ENCODE results near the gene TGIF1.
A peak's percentile ranks its signal among the peaks of the same experiment; 100 is the strongest.

Gene TGIF1

DNA sequence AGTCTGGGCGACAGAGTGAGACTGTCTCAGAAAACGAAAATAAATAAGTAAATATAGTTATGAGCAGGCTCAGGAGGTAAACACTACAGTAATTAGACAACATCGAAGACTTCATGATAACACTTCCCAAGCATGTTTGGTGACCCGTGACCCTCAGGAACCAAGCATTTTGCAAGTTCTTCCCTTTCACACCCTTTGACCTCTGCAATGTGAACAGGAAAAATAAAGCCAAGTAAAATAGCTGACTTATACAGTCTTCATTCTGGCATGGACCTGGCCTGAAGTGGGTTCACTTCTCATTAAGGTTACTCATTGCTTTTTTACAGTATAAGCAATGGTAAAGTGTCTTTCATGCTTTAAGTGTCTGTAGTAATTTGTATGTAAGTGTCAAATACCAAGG, 15.3 kb upstream of the TGIF1 start:
- no peak for DNase-seq (ENCODE audit: low read depth, low spot score)

DNA sequence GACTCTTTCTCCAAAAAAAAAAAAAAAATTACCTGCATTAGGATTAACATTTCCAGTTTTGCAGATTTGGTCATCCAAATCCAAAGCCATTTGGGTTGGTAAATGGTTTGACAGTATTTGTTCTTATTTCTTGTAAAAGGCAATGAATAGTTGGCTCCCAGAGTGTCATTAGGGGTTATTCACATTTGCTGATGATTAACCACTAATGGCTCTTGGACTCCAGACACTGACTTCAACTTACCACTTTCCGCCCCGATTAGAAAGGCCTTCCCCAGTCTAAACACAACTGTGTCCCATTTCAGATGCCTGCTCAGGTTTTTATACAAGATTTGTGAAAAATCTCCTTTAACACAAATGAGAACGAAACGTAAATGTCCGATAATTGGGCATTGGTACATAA, 9.6 kb upstream of the TGIF1 start:
- DNase-seq (ENCODE audit: low read depth, low spot score): no peak

DNA sequence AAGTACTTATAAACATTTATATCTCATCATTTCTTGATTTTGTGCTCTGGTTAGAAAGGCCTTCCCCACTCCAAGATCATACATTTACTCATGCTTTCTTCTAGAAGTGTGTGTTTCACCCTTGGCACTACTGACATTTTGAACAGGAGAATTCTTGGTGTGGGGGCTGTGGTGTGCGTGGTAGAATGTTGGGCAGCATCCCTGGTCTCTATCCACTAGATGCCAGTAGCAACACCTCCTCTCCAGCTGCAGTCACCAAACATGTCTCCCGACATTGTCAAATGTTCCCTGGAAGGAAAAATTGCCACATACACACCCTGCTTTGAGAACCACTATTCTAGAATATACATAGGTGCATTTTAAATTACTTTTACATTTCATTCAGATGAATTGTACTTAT, 8.7 kb upstream of the TGIF1 start:
- no peak for DNase-seq (ENCODE audit: low read depth, low spot score)

DNA sequence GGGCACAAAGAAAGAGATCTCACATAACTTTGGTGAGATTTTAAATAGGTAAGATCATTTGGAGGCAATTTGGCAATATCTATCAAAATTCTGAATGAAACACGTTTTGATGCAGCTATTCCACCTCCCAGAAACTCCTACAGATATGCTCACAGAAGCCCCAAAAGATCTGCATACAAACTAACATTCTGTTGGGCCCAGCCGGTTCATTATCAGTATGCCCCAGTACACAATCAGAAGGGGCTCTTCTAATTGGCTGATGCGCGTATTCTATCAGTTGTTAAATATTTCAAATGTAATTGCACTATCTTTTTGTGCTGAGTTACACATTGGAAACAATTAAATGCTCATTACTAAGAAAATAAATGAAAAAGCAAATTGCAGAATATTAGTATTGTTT, 7.1 kb upstream of the TGIF1 start:
- DNase-seq (ENCODE audit: low read depth, low spot score): no peak

DNA sequence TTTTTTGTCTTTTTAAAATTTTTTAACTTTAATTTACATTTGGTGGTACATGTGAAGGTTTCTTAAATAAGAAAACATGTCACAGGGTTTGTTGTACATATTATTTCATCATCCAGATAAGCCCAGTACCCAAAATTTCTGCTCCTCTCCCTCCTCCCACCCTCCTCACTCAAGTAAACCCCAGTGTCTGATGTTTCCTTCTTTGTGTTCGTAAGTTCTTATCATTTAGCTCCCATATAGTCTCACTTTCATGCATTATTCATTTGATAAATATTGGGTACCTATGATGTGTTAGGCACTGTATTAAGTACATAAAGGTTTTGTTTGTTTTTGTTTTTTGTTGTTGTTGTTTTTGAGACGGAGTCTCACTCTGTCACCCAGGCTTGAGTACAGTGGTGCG, 5.7 kb upstream of the TGIF1 start:
- DNase-seq (ENCODE audit: low read depth, low spot score): no peak

DNA sequence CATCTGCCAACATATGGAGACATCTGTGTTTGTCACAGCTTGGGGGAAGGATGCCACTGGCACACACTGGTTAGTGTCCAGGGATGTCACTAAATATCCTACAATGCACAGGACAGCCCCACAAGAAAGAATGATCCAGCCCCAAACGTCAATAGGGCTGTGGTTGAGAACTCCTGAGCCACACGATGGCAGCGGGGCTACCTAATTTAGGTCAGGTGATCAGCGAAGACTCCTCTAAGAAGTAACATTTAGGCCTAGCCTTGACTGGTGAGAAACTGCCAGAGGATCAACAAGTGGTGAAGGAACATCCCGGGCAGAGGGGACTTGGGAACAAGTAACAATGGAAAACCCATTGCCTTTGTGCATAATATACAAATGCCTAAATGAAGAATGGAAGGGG, 5.0 kb upstream of the TGIF1 start:
- DNase-seq (ENCODE audit: low read depth, low spot score): no peak

DNA sequence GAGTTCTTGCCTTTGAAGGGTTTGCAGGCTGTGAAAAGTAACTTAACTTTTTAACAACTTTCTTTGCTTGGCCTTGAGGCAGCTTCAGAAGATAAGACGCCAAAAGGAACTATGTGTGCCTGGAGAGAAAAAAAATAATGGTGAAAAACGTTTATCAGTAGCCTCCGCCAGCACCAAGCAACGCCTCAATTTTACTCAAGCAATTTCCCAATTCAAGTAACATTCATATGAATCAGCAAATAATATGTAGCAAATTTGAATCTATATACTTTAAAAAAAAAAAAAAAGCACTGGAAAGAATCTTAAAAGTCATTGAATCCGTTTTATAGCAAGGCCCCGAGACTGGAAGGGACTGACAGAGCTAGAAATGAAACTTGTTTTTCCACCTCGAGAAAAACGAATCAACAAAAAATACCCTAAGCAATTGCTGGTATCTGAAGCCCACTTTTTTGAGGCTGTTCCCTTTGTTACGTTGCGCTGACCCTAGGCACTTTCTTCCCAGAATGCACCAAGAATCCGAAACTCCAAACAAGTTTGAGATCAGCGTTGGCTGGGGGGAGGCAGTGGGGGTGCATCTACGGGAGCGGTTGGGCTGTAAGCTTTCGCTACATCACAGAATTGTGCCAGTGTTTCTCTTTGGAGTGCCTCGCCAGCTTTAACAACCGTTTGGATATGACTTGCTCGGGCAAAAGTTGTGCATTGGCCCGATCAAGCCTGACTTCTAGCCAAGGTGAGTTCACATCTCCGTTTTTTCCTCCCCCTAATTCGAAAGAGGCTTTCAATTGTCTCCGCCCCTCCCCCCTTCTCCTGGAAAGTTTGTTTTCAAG, 2.7 kb upstream of the TGIF1 start:
- no peak for DNase-seq (ENCODE audit: low read depth, low spot score)

DNA sequence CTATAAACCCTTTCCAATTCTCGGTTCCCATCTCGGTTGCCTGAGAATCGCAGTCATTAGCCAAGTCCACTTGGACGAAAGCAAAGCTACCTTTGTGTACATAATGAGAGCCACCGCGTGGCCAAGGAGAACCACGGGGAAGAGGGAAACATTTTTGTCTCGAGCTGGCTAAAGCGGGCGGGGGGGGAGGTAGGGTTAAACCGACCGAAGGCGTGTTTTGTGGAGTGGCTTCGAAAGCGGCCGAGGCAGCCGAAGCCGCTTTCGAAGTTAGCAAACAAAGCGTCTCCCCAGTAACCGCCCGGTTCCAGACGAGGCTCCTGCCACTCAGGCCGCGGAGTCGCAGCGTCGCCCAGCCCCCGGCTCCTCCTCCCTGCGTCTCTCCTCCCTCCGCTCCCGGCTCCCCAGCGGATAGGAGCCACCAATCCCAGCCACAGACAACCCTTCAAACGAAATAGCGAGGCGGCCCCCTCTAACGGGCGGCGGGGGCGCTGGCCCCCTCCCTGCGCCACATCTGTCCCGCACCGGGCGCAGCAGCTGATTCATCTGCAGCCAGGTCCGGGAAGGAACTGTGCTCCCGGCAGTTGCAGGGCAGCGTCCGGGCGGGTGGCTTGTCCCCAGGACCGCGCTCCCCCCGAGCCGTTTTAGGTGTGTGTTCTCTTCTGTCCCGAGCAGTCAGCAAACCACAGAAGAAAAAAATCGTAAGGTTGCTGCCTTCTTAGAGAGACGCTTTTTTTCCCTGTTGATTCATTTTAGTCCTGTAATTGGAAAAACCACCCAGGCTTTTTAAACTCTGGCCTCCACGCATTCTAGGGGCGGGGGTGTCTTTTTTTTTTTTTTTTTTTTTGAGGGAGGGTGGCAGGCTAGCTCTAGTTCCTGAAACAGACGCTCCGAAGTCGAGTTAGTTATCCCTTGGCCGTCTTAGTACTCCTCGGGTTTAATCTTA, 1.8 kb upstream of the TGIF1 start:
- DNase-seq (ENCODE audit: low read depth, low spot score): peak; percentile 83

DNA sequence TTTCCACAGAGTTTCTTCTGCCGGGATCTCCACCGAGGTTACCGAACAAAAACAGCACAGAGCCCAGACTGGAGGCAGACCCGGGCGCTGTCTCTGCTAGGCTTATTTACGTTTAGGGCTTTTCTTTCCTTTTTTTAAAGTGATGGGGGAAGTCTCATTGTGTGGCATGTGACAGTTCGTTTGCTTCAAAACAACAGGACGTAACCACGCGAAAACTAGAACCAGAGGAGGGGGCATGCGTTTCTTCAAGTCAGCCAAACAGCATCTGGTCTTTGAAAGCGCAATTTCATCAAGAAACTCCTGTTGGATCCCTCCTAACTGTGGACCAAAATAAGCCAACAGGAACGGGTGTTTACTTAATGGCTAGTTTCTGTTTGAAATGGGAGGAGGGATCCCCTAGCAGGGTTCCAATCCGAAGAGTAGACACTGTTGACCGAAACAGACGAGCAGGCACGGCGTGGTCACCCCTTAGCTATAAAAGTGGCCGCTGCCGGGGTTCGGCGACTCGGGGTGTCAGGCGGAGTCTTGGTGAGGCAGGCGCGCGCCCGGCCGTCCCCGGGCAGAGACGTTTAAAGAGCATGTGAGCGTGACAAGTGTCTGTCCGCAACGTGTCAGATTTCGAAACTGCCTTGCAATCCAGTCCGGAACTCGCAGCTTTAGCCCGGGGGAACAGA, 997 bp upstream of the TGIF1 start:
- DNase-seq (ENCODE audit: low read depth, low spot score): no peak

DNA sequence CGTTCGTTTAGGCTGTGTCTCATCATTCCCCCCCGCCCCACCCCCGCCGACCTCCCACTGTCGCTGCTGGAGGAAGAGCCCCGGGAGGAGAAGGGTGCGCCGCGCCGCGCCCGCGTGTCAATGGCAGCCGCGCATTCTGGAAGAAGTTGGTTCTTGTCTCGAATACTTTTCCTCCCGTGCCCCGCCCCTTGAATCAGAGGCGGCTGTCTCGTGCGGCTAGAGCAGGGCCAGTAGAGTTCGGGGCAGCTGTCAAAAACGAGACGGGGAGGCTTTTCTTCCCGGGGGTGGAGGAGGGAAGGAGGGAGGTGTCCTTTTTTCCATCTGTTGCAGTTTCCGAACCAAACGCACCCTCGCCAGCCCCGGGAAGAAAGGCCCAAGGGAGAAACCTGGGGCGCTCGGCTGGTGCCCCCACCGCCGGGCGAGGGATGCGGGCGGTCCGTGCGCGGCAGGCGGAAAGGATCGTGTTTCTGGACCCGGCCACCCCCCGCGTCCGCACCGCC, 410 bp upstream of the TGIF1 start:
- no peak for DNase-seq (ENCODE audit: low read depth, low spot score)

DNA sequence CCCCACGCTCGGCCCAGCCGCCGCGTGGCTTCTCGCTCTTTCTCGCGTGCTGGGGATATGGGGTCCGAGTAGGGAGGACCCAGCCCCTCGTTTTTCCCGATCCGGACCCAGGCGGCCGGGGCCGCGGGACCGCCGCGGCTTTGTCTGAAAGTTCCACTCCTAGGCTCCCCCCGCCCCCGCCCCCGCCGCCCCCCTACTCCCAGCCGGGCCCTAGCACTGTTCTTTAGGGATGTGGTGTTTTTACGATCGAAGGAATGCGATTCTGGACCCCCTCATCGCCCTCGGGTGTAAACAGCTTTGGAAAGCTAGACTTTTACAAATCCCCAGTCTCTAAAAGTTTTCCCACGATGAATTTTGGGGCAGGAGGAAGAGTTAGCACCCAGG, 819 bp downstream of the TGIF1 start:
- no peak for DNase-seq (ENCODE audit: low read depth, low spot score)

DNA sequence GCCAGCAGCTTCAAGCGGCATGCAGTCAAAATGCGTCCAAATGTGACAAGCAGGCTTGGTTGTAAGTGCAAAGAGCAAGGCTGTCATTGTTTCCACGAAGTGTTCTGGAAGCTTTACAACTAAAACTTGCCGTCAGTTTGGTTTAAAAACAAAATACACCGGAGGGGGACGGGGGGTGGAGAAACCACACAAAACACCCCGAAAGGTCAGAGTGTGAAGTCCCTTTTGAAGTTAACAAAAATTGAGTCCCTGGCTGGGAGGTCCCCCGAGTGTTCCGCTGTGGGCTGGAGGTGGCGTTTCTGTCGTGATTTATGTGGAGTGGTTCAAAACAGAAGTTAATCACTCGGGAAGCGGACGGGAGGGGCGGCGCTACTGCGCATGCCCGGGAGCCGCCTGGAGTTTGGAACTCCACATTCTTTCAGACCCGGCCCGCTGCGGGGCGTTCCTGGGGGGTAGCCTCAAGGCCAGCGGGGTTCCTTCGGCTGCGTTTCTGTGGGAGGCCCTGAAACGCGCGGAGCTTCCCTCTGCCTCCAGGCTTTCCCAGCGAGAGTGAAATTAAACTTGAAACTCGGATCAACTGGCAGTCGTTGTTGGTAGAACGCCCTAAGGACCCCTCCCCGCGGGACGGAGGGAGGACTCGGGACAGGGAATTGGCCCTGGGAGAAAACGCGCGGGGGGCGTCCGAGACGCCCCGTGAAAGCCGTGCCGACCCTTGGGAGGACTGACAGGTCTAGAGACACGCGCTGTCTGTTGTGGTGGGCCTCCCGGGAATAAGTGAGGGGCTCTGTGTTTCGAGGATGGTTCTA, 1.4 kb downstream of the TGIF1 start:
- no peak for DNase-seq (ENCODE audit: low read depth, low spot score)

DNA sequence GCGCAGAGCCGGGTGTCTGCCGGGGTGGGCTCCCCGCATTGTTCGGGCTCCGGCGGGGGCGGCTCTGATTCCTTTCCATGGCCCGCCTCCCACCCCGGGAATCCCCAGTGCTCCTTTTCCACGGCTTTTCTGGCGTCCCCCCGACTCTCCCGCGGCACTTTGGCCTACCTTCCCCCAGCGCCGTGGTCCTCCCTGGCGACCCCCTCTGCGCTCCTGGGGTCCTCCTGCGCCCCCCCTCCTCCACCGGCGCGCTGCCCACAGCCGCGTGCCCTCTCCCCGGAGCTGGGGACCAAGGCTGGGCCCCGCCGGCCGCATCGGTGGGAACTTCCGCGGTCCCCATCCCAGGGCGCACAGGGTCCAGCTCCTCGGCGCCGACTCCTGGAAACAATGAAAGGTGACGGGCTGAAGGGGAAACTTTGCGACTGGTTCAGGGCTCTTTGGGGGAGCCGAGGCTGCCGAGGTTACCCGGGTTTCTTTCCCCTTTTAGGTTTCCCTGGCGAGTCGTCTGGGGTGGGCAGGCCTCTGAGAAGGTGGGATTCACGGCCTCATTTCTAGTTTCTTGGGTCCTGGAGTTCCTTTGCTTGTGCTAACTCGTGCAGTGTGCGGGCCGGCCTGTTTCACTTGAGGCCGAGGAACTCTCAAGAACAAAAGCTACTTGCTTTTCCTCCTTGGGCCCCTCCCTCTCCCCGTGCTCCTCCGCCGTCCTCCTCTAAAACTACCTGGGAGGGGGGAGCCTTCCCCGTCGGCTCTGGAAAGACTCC, 2.2 kb downstream of the TGIF1 start:
- no peak for DNase-seq (ENCODE audit: low read depth, low spot score)

DNA sequence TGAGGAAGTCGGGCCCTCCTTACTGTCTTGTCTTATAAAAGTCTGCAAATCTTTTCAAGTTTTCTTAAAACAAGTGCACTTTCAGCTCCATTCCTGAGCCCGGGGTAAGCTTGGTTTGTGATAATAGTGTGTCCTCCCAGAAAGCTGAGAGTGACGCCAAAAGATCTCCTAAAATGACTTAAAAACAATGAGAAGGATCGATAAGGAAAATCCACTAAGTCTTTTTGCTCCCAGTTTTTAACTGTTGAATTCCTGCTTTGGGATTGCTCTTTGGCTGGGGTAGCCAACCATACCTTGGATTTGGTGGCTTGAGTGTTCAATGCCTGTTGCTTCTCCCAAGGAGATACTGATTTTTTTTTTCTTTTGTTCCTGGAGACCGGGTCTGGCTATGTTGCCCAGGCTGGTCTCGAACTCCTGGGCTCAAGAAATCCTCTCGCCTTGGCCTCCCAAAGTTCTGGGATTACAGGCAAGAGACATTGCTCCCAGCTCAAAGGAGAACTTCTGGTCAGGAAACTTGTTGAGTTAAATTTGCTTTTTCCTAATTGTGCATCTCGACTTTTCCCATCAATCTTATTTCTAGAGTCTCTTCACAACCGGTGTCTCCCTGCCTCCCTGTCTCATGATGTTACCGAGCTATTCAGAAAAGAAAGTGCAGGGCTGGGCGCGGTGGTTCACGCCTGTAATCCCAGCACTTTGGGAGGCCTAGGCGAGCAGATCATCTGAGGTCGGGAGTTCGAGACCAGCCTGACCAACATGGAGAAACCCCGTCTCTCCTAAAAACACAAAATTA, 3.0 kb downstream of the TGIF1 start:
- no peak for DNase-seq (ENCODE audit: low read depth, low spot score)

DNA sequence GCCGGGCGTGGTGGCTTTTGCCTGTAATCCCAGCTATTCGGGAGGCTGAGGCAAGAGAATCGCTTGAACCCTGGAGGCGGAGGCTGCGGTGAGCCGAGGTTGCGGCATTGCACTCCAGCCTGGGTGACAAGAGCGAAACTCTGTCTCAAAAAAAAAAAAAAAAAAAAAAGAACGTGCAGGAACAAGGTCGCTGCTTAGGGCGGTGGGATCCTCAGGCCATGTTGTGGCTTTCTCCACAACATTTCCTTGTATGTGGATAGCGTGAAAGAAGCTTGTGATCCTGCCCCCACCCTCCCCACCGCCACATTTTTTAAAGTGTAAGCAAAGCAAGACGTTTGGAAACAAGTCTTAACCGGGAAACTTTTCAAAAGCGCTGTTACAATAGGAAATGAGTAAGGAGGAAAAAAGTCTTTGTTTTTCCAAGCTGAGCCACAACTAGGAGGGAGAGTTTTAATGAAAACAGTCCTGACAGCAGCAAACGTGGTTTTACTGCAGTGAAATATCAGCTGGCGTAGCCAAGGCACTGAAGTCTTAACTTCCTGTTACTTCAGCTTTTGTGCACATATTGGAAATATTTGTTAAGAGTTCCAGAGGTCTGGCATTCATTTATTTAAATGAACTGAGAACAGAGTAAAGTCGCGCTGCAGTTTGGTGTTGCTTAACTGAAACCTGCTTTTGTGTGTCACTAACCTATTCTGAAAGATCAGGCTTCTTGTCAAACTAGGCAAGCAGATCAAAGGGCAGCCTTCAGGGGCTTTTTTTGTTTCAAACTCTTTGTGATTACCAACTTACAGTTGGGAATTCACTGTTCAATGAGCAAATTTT, 3.8 kb downstream of the TGIF1 start:
- no peak for DNase-seq (ENCODE audit: low read depth, low spot score)

DNA sequence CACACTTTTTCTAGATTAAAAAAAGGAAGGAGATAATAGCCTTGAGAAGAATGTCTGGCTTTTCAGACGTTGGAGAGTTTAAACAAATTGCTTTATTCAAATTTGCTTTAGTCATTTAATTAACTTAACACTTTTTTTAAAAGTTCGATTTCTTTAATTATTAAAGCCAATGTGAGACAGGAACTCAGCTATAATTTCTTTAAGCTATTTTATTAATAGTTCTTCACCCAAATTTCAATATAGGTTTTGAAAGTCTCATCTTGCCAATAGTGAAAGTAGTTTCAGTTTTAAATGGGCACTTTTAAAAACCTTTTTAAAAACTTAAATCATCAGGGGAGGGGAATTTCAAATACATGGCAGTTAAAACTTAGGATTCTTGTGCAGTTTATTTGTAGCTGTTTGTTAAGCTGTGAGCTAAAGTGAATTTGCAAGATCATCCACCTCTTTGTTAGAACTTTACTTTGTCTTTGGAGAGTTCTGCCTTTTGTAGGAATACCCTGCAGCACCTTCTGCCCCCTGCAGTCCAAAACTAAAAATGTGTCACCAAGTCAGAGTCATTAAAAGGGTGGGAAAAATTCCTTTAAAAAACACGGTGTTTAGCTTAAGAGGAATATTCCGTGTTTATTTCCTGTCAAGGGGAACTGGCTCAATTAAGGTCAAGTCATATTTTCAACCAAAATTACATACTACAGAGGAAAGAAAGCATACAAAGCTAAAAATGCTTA, 4.6 kb downstream of the TGIF1 start:
- DNase-seq (ENCODE audit: low read depth, low spot score): no peak

DNA sequence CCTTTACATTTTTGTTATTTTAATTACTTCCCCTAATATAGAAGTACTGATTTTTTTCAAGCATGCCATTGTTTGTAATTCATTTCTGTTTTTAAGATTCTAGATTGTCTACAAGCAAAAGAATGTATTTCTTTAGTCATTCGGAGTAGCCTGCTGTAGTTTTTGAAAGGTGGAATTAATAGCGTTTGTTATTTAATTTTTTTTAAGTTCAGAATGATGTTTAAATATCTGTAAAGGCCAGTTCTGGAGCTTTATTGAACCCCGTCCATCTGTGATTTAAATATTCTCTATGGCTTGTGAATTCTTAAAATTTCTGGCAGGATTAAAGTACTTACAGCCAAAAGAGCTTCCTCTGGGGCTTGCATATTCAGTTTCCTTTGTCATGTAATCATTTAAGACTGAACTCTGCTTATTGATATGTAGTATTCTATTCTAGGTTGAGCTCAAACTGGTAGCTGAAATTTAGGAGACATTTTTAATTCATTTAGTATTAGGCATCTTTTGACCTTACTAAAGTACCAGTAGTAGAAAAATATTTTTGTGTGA, 5.2 kb downstream of the TGIF1 start:
- no peak for DNase-seq (ENCODE audit: low read depth, low spot score)
